ENCODE data around the gene ERGIC1. TPM values are rescaled to one million over a fixed set of nuclear protein-coding genes. Genes with fewer than 3 reads are reported as not detected.

Gene ERGIC1
- total and polyA plus RNA-seq, 10 of the 15 experiments (the other 5 are each of a cell fraction or from before 2014, with no cell fraction given): 8.8 to 104 (median 76.3) TPM

DNA sequence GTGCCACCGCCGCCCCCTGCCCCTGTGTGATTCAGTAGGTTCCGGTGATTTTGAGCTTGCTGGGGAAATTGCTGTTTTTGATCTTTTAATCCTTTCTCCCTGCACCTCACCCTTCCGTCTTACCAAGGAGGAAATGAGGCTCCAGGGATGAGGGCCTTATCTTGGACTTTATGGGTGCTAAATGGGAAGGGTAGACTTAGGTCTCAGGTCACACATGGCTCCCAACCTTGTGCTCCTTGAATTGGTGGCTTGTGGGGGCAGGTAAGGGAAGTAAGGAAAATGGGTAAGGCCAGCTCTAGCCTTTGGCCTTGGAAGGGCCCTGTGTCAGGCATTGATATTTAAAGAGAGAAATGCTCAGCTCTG, 1.9 kb downstream of the ERGIC1 start:
- SMC1A ChIA-PET (ENCODE audit: uncharacterized antibody, unreplicated experiment): interaction anchor here (0.6 to 5.9 kb wide), 15 partner anchors 8 to 222 kb away, joined by 3 to 44 read pairs (median 5); partner anchors contain the start of gene DUSP1
- RAD21 ChIA-PET (ENCODE audit: unreplicated experiment): interaction anchor here (0.9 to 3.4 kb wide), 8 partner anchors 13 to 121 kb away, joined by 3 to 35 read pairs (median 4); partner anchors contain the start of gene DUSP1
- no TSS peak for BruUV-seq (replicated peaks)
- DNase-seq (ENCODE audit: low read depth, low spot score): no peak
- Histone ChIP-seq H3K36me3 (ENCODE audit: control insufficient read depth in 2 of 2, insufficient read depth in 2 of 2, low read length in 1 of 2) (peaks cover 0 to 2% of the 10 kb centered on the region in 2 experiments; a peak in 1 of 4 replicates), H3K9ac (ENCODE audit: control insufficient read depth, insufficient read depth, low read length) (peak overlapping the region; percentile 73; the same call in 1 of the 2 replicates), H3K79me2 (ENCODE audit: control insufficient read depth, insufficient read depth, low read length) (peaks cover 50% of the 10 kb centered on the region), H3K4me1 (ENCODE audit: control insufficient read depth, insufficient read depth, low read length) (peaks cover 33% of the 10 kb centered on the region), H3K4me3 (peak overlapping the region; percentile 97), H3K27ac (ENCODE audit: control insufficient read depth, insufficient read depth) (peak overlapping the region; percentile 95), H3K9me3 (replicated peaks; ENCODE audit: control insufficient read depth, insufficient read depth, low read length) (no peaks in the 10 kb centered on the region), H4K20me1 (ENCODE audit: control insufficient read depth, insufficient read depth) (no peaks in the 10 kb centered on the region), H2AFZ (ENCODE audit: control insufficient read depth, low read depth, low read length) (no peak overlapping the region), H3K27me3 (replicated peaks in 1 of 2; ENCODE audit: control insufficient read depth in 2 of 2, insufficient read depth in 2 of 2, low read length in 1 of 2) (no peaks in the 10 kb centered on the region), H3K4me2 (ENCODE audit: control insufficient read depth, insufficient read depth) (peak overlapping the region; percentile 100)
- 98% methylated on average over 4 of the region's 4 CpGs for WGBS (ENCODE audit: insufficient coverage, insufficient replicate concordance, low lambda C conversion rate, missing lambda C conversion rate)
- ATAC-seq: no peak
- intact Hi-C loops (cut with micrococcal nuclease; ENCODE audit: unreplicated experiment) (loop anchor here (5.0 to 10.0 kb wide), 3 partner anchors 71 to 496 kb away; no protein-coding TSS in a partner anchor), in situ Hi-C loops (cut with MboI) (no loop called here)
- CTCF ChIA-PET: interaction anchor here (0.9 to 4.1 kb wide), 10 partner anchors 8 to 136 kb away, joined by 3 to 37 read pairs (median 8); partner anchors contain the start of gene DUSP1
- TF ChIP-seq NFYA (IDR thresholded peaks at IDR 0.05; ENCODE audit: borderline replicate concordance, low read depth, low read length) (no peak), SIN3A (IDR thresholded peaks at IDR 0.05; ENCODE audit: low read depth, low read length) (no peak), POU2F2 (IDR thresholded peaks at IDR 0.05; ENCODE audit: borderline replicate concordance, low read depth, low read length) (no peak), ATF2 (IDR thresholded peaks at IDR 0.05; ENCODE audit: low read length) (no peak), POLR2AphosphoS2 (IDR thresholded peaks at IDR 0.05; ENCODE audit: low read depth, low read length) (no peak), HDGF (IDR thresholded peaks at IDR 0.05) (no peak), NR2C2 (IDR thresholded peaks at IDR 0.05; ENCODE audit: borderline replicate concordance, control insufficient read depth, insufficient read length, low read depth) (no peak), RAD21 (IDR thresholded peaks at IDR 0.05; ENCODE audit: insufficient read depth, low read depth, low read length) (no peak), SKIL (IDR thresholded peaks at IDR 0.05; ENCODE audit: low read depth, poor library complexity, severe bottlenecking) (no peak), ZNF274 (IDR thresholded peaks at IDR 0.05; ENCODE audit: insufficient read depth, insufficient read length) (no peak)
- TF ChIP-seq, protein P1, sequence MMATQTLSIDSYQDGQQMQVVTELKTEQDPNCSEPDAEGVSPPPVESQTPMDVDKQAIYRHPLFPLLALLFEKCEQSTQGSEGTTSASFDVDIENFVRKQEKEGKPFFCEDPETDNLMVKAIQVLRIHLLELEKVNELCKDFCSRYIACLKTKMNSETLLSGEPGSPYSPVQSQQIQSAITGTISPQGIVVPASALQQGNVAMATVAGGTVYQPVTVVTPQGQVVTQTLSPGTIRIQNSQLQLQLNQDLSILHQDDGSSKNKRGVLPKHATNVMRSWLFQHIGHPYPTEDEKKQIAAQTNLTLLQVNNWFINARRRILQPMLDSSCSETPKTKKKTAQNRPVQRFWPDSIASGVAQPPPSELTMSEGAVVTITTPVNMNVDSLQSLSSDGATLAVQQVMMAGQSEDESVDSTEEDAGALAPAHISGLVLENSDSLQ (IDR thresholded peaks at IDR 0.05): no peak
- TF ChIP-seq, protein P2, sequence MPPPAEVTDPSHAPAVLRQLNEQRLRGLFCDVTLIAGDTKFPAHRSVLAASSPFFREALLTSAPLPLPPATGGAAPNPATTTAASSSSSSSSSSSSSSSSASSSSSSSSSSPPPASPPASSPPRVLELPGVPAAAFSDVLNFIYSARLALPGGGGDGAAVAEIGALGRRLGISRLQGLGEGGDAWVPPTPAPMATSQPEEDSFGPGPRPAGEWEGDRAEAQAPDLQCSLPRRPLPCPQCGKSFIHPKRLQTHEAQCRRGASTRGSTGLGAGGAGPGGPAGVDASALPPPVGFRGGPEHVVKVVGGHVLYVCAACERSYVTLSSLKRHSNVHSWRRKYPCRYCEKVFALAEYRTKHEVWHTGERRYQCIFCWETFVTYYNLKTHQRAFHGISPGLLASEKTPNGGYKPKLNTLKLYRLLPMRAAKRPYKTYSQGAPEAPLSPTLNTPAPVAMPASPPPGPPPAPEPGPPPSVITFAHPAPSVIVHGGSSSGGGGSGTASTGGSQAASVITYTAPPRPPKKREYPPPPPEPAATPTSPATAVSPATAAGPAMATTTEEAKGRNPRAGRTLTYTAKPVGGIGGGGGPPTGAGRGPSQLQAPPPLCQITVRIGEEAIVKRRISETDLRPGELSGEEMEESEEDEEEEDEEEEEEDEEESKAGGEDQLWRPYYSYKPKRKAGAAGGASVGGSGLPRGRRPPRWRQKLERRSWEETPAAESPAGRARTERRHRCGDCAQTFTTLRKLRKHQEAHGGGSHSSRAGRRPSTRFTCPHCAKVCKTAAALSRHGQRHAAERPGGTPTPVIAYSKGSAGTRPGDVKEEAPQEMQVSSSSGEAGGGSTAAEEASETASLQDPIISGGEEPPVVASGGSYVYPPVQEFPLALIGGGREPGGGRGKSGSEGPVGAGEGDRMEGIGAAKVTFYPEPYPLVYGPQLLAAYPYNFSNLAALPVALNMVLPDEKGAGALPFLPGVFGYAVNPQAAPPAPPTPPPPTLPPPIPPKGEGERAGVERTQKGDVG (CRISPR knock-in tag; IDR thresholded peaks at IDR 0.05): no peak
- POLR2A ChIA-PET: interaction anchor here (0.8 to 3.9 kb wide), 9 partner anchors 14 to 70 kb away, joined by 3 to 45 read pairs (median 4); partner anchors contain the start of gene DUSP1
- FAIRE-seq: no peak
